Measurements from ENCODE around the gene CELF1.
"Not testable (repeated sequence)": the region's sequence is repeated elsewhere in the genome, so short reads cannot be mapped to it uniquely, and the experiment has no call there.

Gene CELF1

DNA sequence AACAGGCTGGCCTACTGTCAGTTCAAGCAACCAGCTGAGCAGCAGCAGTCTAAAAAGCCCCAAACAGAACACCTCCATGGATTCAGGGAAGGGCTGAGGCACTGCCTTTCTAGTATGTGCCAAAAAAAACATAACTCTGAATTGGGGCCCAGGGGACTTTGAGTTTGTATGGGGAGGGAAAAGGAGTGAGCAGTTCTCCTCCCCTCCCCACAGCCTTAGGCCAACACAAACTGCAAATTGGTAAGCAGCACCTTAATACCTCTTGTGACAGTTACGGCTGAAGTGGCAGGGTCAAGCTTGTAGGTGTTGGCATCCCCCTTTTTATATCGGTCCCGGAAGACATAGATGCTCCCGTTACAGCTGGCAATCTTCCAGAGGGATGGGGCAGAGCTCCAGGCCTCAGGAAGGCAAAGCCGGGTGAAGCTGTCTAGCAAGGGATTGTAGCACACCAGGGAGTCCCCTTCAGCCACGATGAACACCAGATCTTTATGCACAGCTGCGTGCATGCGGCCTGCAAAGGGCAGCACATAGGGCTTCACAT is 19.9 kb upstream of the CELF1 start:
- DNase-seq: no peak

DNA sequence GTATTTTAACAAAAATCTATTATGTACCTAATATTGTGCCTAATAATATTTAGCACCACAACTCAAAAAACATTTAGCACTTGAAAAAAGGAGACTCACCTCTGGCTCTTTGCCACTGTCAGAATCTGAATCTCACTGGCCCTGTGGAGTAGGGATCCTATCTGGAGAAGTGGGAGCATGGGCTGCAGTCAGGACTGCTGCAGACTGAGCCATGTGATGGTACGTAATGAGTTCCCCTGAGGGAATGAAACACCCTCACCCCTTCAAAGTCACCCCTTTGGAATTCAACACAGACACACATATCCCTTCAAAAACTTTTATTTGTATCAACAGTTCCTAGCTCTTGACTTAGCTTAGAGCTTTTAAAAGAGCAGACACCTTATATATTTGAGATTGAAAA is 19.0 kb upstream of the CELF1 start:
- no peak for DNase-seq

DNA sequence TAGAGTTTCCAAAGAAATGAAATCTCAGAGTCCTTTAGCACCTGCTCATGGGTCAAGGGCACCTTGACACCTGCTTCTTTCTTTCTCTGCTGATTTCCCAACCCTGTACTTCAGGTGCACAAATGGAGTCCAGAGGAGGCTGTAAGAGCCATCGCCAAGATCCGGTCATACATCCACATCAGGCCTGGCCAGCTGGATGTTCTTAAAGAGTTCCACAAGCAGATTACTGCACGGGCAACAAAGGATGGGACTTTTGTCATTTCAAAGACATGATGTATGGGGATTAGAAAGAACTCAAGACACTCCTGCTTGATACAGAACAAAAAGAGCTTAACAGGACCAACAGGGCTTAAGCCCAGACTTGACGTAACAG is 18.4 kb upstream of the CELF1 start:
- no peak for DNase-seq

DNA sequence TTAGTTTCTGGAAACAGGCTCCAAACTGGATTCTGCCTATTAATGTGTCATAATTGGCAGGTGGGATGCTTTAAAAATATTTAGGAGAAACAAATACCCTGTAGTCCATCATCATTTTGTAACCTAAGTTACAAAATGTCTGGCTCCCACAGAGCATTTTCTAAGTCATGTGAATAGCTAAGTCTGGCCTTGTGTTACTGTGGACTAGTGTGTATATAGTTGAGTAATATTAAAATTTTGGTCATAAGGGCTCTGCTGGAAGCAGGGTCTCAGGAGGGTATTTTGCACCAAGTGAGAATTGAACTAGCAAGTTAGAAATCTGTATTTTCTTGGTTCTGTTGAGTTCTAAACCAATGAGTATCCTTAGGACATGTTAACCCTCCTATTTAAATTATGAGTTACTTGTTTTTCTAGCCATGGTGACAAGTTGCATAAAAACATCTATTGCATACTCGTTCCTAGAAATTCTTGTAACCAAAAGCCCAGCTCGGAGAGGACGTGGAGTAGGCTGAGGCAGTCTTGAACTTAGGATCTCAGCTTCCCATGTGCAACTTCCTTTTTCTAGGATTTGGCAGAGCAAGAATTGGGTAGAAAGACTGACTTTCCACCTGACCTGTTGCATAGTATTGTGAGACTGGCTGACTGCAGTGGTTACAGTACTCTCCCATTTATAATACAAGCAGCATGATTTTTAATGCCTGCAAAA is 17.9 kb upstream of the CELF1 start:
- no peak for DNase-seq

DNA sequence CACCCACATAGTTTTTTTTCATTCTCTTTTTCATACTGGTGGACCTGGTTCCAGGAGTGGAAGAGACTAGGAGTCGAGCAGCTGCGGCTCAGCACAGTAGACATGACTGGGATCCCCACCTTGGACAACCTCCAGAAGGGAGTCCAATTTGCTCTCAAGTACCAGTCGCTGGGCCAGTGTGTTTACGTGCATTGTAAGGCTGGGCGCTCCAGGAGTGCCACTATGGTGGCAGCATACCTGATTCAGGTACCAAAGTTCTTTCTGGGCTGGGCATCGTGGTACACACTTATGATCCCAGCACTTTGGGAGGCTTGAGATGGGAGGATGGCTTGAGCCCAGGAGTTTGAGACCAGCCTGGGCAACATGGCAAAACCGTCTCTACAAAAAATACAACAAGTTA is 16.7 kb upstream of the CELF1 start:
- no peak for DNase-seq

DNA sequence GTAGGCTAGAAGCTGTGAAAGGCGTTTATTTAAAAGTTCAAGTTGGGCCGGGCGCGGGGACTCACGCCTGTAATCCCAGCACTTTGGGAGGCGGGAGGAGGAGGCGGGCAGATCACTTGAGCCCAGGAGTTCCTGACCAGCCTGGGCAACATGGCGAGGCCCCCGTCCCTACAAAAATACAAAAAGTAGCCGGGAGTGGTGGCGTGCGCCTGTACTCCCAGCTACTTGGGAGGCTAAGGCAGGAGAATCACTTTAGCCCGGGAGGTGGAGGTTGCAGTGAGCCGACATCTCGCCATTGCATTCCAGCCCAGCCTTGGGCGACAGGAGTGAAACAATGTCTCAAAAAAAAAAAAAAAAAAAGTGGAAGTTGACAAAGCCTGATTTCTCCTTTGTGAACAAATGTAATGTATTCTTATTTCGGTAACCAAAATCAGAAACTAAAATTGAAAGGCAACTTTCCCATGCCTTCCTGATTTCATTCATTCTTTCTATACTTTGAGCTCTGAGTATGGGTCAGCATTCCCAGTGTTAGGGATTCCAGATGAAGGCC is 13.3 kb upstream of the CELF1 start:
- DNase-seq: peak in 1 of 2 donors; percentile 28

DNA sequence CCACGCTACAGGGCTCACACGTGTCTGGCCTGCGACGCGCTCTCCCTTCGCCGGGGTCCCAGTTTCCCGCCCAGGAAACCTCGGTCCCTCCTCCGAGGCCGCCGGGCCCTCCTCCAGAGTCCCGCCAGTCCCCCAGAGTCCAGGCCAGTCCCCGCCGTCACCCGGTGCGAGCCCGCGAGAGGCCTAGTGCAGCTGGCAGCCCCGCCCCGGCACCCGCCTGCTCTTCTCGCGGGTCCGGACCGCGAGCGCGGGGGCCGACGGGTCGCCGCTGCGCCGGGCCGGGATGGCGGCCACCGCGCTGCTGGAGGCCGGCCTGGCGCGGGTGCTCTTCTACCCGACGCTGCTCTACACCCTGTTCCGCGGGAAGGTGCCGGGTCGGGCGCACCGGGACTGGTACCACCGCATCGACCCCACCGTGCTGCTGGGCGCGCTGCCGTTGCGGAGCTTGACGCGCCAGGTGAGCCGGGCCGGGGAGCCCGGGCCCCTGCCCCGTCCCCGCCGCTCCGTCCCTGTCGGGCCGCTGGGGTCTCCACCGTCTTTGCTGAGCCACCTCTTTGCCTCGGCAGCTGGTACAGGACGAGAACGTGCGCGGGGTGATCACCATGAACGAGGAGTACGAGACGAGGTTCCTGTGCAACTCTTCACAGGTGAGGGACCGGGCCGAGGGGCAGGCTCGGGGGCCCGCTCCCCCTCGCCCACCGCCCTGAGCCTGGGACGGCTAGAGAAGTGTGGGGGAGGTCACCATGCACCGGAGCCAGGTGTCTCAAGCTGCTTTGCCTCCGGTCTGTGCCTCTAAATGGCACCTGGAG is 12.6 kb upstream of the CELF1 start, which contains the start of gene PTPMT1:
Gene PTPMT1, plus strand, starts transcription at position 260 of the 809 bp plus-strand sequence. Its CDS starts 24 bp downstream, at position 284.
- DNase-seq: peak; percentile 73 to 77

DNA sequence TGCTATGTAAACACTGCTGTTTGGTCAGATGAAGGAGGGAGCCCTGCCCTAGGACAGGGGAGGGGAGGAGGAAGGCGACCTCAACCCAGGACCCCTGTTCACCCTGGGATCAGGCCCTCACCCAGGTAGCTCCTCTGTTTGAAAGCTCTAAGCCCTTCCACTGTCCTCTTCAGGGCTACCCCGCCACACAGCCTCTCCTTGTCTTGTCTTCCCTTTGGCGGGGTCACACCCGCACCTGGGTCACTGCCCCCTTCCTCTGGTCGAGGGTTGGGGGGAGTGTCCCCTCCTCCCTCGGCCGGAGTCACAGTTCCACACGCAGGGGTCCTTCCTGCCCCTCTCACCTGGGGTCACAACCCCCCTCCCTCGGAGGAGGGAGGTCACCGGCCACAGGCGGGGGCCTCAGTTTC is 12.0 kb upstream of the CELF1 start:
- peak in 1 of 2 donors; percentile 24 for DNase-seq

DNA sequence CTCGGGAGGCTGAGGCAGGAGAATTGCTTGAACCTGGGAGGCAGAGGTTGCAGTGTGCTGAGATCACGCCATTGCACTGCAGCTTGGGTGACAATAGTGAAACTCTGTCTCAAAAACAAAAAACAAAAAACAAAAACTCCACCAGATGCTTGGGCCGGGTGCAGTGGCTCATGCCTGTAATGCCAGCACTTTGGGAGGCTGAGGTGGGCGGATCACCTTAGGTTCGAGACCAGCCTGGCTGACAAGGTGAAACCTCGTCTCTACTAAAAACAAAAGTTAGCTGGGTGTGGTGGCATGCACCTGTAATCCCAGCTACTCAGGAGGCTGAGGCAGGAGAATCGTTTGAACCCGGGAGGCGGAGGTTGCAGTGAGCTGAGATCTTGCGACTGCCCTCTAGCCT is 11.4 kb upstream of the CELF1 start:
- not testable (repeated sequence) for DNase-seq

DNA sequence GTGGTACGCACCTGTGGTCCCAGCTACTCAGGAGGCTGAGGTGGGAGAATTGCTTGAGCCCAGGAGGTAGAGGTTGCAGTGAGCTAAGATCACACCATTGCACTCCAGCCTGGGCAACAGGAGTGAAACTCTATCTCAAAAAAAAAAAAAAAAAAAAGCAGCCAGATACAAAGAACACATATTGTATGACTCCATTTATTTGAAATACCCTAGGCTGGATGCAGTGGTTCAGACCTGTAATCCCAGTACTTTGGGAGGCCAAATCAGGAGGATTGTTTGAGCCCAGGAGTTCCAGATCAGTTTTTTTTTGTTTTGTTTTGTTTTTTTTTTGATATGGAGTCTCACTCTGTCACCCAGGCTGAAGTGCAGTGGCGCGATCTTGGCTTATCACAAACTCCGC is 9.5 kb upstream of the CELF1 start:
- DNase-seq: not testable (repeated sequence)

DNA sequence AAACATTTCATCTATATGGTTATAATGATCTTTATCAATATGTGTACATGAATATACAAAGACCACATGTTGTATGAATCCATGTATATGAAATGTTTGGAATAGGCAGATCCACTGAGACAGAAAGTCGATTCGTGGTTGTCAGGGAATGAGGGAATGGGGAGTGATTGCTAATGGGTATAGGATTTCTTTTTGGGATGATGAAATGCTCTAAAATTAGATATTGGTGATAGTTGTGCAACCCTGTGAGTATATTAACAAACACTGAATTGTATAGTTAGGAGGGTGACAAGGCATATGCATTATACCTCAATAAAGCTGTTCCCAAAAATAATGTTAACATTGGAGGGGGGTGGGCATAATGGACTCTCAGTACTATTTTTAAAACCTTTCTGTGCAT is 7.5 kb upstream of the CELF1 start:
- DNase-seq: no peak

DNA sequence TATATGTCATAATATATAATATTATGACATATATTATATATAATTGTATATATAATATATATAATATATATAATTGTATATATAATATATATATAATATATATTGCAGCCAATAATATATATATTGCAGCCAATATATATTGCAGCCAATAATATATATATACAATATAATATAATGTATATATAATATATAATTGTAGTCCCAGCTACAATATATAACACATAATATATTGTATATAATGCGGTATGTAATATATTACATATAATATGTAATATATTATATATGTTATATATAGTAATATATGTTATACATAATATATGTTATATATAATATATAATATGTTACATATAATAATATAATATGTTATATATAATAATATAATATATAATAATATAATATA is 5.8 kb upstream of the CELF1 start:
- DNase-seq: no peak

DNA sequence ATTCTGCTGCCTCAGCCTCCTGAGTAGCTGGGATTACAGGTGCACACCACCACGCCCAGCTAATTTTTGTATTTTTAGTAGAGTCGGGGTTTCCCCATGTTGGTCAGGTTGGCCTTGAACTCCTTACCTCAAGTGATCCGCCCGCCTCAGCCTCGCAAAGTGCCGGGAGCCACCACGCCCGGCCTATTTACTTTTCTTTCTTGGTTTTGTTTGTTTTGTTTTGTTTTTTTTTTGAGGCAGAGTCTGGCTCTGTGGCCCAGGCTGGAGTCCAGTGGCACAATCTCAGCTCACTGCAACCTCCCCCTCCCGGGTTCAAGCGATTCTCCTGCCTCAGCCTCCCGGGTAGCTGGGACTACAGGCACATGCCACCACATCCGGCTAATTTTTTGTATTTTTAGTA is 4.1 kb upstream of the CELF1 start:
- DNase-seq: not testable (repeated sequence)

DNA sequence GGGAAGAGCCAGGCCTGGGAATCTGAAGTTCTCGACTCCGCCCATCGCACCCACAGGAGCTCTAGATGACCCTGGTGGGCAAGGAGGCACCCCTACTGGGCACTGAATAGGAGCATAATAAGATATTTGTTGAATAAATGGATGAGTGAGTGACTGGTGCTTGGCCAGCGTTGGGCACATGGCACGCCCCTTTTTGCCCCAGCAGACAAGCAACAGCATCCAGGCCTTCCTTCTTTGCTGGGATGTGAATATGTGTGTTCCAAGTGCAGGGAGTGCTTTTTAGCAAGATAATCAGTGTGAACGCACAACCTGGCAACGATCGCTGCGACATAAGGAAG is 443 bp upstream of the CELF1 start:
- no peak for DNase-seq

DNA sequence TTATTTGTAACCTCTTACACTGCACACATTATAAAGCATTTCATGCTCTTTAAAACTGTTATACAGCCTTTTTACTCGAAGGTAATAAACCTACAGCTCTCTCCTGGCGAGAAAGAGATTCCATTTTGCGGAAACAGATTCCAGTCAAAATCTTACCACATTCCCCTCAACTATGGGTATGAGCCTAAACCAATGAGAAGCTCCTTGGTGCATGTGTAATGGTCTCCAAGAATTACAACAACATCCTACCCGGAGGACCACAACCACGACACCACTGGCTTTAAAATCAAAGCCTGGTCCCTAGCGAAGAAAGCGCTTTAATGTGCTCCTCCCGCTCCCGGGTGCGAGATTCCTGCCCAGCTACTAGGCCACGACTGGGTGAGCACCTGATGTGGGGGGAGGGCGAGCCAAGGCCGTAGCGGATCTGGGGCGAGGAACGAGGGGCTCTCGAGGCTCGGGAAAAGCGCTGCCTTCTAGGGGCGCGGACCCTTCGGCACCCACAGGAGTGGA is 821 bp downstream of the CELF1 start:
- DNase-seq: no peak

DNA sequence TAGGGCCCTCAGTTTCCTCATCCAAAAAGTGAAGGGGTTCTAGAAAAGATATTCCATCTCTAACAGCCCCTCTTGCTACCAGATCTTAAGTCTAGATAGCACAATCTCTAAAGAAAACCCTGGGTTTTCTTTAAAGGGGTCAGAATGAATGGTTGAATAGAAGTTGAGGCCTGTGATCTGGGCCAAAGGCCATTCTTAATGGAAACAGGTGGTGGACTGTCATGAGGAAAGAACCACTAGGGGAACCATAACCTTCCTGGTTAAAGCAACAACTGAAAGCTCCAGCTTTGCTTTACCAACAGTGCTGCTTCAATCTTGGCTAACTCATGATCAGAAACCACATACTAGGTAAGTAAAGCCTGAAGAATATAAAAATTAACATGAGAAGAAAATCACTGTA is 1.8 kb downstream of the CELF1 start:
- no peak for DNase-seq

DNA sequence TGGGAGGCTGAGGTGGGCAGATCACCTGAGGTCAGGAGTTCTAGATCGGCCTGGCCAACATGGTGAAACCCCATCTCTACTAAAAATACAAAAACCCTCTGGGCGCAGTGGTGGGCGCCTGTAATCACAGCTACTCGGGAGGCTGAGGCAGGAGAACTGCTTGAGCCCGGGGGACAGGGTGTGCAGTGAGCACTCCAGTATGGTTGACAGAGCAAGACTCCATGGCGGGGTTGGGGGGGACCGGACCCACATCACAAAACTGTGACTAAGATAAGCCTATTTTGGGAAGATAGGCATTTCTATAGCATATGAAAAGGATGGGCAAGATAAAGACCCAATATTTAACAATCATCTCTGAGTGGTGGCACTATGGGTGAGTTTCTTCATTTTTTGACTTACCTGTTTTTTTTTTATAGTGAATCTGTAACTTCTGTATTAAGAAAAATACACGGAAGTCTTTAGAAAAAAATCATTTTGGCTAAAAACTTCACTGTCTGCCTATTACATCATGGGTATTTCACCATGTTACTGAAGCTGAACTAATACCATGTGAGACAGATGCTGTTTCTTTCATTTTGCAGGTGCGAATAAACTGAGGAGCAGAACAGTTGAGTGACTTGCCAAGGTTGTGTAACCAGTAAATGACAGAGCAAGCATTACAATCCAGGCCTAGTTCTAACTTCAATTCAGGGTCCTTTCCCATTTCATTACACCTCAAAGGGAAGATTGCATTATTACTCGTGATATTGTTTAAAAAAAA is 2.5 kb downstream of the CELF1 start:
- DNase-seq: no peak

DNA sequence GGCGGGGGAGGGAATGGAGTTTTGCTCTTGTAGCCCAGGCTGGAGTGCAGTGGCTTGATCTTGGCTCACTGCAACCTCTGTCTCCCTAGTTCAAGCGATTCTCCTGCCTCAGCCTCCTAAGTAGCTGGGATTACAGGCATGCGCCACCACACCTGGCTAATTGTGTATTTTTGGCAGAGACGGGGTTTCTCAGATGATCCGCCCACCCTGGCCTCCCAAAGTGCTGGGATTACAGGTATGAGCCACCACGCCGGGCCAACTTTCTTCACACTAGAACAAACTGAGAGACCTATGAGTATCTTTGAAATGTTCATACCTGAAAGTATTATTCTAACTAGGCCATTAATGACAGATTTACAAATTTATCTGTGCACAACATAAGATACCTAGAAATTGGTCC is 6.7 kb downstream of the CELF1 start:
- not testable (repeated sequence) for DNase-seq

DNA sequence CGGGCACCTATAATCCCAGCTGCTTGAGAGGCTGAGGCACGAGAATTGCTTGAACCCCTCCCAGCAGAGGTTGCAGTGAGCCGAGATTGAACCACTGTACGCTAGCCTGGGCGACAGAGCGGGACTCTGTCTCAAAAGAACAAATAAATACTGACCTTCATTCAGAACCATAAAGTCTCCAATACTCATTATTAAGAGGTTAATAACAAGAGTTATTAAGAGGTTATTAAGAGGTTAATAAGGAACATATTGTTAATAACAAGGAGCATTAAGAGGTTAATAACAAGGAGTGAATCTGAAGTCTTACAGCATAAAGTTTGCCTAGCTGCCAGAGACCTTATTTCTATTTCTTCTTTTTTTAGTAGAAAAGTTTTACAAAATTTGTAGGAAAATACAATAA is 7.6 kb downstream of the CELF1 start:
- no peak for DNase-seq

DNA sequence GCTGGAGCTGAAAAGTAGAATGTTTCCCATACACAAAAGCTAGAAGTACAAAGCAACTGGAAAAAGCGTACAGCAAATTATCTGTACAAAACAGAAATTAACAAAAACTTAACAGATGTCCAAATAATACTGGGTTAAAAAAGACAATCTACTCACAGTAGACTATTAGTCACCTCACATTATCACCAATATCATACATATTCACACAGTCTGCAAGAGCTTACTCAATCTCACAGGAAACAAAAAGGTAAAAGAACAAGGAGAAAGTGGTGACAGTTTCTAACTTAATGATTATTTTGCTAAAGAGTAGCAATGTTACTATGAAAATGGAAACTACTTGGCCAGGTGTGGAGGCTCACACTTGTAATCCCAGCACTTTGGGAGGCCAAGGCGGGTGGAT is 11.9 kb downstream of the CELF1 start:
- DNase-seq: no peak

DNA sequence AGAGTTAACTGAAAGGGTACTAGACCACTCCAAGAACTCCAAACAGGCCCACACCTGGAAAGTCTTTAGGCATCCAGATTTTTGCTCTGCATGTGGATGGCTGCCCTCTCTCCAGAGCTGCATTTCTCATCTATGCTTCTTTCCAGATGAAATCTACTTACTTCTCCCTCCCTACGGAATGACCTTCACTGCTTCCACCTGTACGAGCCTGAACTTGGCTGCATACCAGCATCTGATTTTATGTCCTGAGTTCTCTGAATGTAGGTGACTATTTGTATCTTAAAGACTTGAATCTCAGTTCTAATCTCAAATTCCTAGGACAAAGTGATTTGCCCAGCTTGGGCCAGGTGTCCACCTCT is 13.3 kb downstream of the CELF1 start:
- DNase-seq: no peak

DNA sequence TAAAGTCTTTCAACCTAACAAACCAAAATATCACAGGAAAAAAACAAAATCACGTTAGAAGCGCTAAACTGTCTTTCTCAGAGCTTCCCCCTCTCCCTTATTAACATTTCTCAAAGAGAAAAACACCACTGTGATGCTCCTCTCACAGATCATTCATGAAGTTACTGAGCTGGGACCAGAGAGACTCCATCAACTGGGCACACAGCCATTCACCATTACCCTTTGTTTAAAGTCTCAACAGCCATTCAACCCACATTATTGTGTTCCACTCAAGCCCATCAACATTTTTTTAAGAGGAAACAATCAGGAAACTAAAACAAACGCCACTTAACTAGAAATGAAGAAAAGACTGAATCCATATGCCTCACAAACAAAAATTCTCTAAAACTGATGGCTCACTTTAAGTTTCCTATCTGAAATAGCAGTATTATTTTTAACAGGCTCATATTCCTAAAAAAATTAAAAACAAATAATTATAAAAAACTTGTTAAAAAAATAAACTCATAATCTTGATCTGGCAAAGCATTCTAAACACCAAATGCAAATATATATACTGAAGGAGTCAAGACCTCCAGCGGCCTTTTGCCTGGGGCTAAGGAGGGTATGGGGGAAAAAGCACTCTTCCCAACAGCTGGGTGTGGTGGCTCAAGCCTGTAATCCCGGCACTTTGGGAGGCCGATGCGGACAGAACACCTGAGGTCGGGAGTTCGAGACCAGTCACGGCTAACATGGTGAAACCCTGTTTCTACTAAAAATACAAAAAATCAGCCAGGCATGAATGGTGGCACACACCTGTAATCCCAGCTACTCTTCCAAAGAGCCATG is 14.0 kb downstream of the CELF1 start:
- no peak for DNase-seq
